H4 (cell line): ENCODE measurements around the gene KLHL29. TPM values are rescaled to one million over a fixed set of nuclear protein-coding genes. Genes with fewer than 3 reads are reported as not detected.
"Not testable (repeated sequence)": the region's sequence is repeated elsewhere in the genome, so short reads cannot be mapped to it uniquely, and the experiment has no call there.

Experiments
- DNase-seq: peaks from one replicate; pipeline ENCODE4 v3.0.0-alpha.2; 2015; ENCODE audit warnings: low spot score
- total RNA-seq: library from RNA; depleted of rRNA; stranded (reverse); fragments of >200 nt; shearing (Covaris generic); gene quantifications from 2 replicates; pipeline ENCODE4 v1.2.3, GENCODE V29; 2014; rRNA removed

The KLHL29 gene
- 1.8 and 2.1 TPM in 2 replicates for total RNA-seq

DNA sequence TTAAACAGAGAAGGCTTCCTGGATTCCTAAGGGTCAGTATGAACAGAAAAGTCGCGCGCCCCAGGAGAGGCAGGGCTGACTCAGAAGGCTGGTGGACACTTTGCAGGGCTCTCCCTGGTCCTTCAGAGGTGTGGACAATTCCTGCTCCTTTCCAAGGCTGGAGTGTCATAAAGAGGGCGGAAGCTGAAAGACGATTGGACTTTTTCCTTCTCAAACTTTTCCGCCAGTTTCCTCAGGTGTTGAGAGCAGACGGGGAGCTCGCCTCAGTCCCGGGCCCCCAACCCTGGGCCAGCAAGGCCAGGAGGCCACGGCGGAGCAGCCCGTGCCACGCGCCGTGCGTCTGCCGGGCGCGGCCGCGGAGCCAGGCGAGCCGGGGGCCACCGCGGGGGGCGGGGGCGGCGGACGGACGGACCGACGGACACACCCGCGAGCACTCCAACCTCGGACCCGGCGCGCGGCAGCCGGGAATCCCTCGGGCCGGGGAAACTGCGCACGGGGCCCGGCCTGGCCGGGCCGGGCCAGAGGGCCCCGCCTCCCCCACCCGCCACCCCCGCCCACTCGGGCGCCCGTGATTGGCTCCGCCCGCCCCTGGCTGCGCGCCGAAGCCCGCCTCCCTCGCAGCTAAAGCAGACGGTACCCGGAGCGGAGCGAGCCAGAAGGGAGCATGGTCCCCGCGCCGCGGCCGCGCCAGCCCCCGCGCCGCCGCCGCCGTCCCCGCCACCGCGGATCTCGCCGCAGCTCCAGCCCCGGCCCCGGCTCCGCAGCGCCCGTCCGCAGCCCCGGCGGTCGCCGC lies at the start of gene KLHL29:
TSS of gene KLHL29 (plus strand) at position 629 of the 793 bp plus-strand sequence. CDS start 177,018 bp downstream, outside the sequence.
- DNase-seq, result peak; percentile 22

DNA sequence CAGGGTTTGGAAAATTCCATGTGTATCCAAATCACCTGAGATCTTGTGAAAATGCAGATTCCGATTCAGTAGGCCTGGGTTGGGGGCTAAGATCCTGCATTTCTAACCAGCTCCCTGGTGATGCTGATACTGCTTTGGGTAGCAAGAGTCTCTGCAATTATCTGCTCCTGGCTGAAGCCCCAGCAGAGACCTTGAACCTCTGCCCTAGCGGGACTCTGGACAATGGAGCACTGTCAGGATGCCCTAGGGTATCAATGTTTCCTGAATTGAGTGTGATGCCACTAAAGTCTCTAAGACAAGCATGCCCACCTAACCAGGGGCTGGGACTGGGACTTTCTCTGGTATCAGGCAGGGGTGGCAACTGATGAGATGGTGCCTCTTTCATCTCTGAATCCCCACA lies 49.4 kb upstream of the KLHL29 start:
- no peak for DNase-seq

DNA sequence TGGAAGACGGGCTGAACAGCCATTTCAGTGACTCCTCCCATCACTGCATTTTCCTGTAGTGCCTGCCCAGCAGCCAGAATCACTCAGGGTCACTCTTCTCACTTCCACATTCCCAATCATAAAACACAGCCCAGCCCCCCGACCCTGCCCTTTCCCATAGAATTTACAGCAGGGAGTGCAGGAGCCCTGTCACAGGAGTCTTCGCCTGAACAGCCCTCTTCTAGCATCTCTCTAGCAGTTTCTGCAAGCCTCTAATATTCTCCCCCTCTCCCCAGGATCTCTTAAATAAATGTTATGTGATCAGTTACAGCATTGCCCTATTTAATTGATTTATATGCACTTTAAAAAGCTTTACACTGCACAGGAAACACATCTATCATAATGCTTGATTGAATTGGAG lies 42.9 kb upstream of the KLHL29 start:
- DNase-seq, result no peak

DNA sequence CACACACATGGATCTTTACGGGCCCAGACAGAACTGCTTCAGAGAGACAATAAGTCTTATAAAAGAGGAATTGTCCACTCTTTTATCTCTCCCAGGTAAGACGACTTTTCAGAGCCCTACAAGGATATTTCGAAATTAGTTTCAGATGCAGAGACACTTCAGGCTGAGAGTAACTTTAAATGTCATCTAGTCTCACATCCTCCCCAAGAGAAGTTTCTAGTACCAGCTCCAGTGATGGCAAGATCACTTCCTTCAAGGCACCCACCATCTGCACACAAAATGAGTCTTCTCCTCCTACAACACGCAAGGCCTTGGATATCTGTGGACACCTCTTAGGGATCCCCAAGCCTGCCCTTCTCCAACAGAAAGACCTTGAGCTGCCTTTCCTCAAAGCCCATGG lies 39.0 kb upstream of the KLHL29 start:
- no peak for DNase-seq

DNA sequence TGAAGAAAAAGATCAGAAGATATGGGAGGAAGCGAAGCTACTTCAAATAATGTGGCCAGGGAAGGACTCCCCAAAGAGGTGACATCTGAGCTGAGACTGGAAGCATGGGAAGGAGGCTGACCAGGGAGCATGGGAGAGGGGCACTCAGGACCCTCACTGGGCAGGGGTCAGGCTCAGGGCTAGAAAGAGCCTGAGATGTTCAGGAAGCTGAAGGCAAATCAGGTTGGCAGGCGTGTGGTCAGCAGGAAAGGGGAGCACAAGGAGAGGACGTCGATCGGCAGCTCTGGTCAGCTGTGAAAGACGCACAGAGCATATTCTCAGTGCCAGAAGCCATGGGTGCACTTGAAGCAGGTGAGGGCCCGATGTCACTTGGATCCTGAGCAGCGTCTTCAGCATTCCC lies 38.2 kb upstream of the KLHL29 start:
- no peak for DNase-seq

DNA sequence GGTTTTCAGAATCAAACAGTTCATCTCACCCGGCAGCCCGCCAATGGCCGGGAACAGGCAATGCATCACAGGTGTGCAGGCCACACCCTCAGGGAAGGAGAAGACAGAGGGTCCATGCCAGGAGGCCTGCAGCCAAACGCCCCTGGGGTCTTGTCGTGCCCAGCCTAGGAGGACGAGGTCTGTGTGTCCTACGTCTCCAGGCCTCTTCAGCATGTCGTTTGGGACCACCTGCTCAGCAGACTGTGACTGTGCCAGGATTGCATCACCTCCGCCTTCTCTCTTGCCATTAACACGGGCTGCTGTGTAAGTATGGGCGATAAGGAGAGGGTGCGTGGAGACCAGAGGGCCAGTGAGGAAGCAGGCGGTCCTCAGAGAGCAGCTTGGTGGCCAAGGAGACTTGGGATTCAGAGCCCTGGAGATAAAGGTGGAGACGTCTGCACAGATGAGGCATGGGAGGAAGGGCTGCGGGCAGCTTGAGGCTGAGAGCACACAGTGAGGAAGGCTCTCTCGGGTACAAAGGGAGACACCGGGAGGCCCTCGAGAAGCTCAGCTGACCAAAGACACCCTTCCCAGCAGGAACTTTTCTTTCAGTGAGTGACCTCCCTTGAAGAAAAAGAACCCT lies 37.4 kb upstream of the KLHL29 start:
- DNase-seq, result no peak

DNA sequence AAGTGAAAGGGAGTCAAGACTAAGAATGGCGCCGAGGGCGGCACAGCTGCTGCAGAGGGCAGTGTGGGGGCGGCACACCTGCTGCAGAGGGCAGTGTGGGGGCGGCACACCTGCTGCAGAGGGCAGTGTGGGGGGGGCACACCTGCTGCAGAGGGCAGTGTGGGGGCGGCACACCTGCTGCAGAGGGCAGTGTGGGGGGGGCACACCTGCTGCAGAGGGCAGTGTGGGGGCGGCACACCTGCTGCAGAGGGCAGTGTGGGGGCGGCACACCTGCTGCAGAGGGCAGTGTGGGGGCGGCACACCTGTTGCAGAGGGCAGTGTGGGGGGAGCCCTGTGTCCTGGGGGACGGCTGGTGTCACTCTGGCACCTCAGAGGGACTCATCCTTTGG lies 36.9 kb upstream of the KLHL29 start:
- DNase-seq, result not testable (repeated sequence)

DNA sequence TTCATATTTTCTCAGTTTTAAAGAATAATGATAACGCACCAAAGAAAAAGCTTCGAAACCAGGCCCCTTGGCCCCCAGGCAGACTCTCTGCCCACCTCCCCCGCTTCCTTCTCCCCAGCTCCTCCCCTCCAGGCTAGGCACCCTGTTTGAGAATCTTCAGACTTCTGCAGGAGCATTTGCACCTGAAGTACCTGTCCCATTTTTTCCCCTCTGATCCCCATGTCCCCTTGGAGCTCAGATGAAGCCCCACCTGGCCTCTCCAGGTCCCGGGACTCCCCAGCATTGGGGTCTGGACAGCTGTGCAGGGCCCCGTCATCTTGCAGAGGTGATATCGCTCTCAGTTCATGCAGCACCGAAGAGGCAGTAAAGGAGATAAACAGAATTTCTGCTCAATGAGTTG lies 35.5 kb upstream of the KLHL29 start:
- no peak for DNase-seq

DNA sequence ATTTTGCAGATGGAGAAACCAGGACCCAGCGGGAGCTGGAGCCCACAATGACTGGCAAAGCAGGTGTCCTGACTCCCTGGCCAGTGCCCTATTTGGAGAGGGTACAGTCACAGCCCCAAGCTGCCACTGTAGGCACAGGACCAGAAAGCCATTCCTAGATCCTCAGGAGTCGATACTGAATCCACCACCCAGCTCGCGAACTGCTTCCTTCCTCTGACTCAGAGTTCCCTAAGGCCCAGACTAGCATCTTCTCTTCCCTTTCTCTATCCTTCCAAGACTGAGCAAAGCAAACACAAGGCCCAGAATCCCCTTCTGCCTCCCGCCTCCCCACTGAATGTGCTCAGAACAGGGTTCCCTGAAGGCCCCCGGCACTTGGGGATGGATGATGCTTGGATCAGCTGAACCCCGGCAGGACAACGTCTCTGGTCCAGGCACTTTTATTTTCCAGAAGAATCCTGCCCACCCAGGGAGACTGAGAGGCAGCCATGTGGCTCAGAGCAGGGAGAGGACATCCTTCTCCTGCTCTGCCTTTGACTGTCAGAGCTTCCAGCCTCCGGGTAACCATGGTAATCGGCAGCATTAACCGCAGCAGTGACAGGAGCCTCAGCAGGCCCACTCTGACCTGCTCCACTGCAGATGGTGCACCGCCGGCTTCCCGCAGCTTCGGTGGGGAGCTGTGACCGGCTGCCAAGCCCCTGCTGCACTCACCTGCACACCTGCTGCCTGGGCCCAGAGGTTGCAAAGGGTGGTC lies 34.8 kb upstream of the KLHL29 start:
- no peak for DNase-seq

DNA sequence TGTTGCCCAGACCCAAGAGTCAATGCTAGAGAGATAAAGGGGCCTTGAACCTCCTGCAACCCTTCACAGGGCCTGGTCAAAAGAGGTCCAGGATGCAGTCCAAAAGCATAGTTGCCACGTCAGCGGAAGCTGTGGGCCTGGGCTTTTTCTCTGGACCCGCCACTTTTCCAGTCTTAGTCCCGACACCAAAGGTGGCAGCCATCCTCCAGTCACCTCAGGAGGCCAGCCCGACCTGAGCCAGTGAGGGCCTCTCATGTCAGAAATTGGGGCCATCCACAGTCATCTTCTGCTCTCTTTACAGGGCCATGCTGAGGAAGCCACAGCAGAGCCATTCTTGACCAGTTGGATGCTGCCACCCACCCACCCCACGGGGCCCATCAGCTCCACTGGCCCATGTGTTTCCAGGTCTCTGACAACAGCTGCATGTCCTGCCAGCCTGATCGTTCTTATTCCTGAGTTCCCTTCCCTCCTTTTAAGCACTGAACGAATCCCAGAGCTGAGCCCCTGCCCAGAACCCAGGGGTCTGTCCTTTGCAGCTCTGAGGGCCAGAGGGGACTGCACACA lies 34.1 kb upstream of the KLHL29 start:
- DNase-seq, result no peak

DNA sequence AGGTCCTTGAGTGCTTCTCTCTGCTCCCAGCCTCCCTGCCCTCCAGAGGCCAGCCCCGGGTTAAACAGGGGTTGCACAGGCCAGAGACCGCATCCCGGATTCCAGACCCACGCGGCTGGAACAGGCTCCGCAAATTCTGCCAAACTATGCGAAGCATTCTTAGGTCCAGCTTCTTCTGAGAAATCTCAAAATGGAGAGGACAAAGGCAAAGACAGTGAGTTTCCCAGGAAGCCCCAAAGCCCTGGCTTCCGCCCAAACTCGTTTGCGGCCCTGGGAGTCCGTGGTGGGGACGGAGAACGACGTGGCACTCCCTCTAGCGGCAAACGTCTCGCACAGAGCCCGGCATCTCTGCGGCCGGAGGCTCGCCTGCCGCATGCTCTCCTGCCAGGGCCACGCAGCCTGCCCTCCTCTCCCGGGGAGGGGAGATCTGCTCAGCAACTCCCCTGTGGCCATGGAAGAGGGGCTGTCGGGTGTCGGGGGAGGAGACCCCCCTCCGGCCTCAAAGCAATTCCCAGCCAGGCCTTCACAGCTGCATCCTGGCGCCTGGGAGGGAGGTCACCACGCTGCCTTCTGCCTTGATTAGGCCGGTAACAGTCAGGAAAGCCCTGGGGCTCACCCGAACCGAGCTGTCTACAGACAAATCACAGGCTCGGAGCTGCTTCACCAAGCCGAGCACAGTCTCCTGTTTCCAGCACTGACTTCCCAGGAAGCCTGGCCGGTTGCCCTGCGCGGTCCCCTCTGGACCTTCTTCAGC lies 33.4 kb upstream of the KLHL29 start:
- DNase-seq, result peak; percentile 67

DNA sequence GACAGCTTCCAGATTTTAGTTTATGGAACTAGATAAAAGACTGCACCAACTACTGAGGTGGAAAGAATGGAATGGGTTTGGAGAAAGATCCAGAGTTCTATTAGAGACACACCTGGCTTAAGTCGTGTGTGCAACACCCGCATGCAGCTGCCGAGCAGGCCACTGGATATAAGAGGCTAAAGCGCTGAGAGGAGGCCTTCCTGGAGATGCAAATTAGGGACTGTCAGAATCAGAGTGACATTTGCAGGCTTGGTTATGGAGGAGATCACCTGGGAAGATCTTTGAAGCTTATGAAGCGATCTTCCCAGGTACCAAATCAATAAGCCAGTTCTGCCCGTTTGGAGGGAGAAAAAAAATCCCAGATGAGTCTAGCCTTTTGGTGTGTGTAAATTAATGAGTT lies 30.4 kb upstream of the KLHL29 start:
- DNase-seq, result no peak

DNA sequence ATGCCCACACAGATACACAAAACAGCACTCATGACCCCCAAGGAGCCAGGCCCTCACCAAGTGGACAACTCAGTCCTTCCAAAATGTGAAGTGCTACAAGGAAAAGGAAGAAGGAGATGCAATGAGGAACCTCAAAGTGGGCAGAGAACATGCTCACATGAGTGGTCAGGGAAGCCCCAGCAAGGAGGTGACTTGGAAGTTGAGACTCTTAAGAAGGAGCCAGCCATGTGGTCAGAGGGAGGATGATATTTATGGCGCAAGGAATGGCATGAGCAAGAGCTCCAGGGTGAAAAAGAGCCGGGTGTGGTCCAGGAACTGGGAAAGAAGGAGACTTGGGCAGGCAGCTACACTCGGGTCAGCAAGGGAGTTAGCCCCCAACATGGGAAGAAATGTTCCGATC lies 30.0 kb upstream of the KLHL29 start:
- no peak for DNase-seq

DNA sequence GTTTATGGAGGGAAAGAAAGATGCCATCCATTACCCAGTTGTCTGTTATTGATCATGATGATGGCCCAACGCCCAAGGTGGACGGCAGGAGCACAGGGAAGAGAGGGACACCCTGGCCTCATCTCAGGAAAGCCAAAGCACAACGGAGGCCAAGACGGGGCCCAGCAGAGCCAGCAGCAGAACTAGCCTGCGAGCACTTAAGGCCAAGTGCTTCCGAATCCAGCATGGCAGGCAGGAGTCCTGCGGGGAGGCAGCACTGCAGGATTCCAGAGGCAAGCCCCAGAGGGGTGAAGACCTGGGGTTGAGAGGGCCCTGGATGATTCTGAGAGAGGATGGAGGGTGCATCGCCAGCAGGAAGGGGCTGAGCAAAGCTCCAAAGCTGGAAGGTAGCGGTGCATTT lies 28.3 kb upstream of the KLHL29 start:
- DNase-seq, result no peak

DNA sequence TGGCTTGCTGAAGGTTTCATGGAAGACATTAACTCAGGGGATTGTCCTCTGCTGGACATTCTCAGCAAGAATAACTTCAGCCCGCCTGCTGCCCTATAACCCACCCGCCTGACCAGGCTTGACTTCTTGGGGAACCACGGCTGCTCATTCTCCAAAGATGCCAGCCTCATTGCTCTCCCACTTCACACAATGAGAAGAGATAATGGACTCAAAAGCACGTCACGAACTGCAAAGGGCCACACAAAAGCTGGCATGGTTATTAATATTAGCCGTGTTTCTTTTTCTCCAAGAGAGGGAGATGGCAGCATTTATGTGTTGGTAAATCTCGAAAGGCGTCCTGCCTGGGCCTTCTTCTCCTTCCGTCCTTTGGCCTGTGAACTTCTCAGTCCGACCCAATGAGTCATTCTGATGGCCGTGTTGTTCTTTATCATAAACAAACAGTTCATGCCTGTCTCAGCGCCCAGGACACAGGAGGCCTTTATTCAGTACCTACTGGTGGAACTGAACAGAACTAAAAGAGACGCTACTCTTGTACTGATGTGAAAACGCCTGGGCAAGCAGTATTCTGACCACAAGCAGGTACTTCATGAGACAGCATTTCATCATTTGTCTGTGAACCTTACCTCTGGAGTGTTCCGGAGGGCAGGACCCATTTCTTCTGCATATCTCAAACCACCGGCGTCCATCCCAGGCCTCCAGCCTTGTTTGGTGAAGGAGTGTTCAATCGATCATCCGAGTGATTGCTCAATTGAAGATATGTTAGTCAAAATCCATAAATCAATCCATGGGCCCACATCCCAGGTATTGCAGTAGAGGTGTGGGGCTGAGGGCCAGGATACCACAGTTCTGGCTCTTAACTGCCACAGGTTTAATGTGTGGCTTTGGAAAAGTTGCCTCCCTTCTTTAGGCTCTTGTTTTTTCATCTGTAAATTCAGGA lies 25.1 kb upstream of the KLHL29 start:
- DNase-seq, result no peak

DNA sequence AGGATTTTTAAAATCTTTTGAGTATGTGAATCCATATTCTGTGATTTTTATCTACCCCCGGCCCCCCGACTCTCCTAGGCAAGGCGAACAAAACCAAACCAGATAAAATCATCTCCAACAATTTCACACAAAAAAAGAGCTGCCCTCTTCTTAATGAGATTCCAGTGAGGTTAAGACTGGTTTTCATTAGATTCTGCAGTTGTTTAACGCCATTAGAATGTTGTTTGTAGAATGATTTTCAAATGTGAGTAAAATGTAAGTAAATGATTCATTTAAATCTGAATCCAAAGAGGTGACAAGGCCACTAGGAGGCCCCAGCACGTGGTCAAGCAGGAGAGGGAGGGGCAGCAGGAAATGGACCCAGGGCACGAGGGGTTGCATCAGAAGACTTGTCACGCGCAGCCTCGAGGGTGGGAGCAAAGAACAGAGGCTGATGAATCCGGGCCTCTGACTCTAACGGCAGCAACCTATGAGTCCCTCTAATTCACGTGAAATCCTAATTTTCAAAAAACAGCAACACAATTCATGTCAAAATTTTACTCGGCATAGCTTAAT lies 24.3 kb upstream of the KLHL29 start:
- no peak for DNase-seq

DNA sequence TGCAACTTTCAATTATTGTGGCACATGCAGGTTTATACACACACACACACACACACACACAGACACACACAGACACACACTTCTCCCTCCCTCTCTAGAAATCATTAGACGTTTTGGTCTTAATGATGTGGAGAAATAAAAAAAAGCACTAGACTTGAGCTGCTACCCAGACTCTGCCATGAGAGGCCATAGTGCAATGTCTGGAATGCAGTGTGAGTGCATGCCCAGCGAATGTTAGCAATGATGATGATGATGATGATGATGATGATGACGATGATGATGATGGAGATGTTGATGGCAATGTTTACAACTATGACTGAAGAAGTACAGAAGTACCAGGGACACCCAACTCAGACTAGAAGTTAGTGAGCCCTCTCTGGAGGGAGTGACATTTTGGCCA lies 23.8 kb upstream of the KLHL29 start:
- no peak for DNase-seq

DNA sequence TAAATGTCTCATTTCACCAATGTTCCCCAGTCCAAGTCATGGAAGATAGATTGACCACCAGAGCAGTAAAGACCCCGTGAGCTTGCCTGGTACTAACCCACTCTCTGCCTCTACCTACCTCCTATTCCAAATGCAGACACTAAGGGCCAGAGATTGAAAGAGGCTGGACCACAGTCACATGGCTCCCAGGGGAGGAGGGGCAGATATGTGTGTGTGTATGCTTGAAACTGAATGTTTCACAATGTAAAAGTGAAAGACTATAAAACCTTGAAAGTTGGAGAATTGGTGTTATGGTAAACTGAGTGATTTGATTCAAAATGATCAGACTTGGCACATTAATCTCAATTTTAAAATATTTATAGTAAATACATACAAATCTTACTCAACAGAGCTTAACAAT lies 21.7 kb upstream of the KLHL29 start:
- DNase-seq, result no peak

DNA sequence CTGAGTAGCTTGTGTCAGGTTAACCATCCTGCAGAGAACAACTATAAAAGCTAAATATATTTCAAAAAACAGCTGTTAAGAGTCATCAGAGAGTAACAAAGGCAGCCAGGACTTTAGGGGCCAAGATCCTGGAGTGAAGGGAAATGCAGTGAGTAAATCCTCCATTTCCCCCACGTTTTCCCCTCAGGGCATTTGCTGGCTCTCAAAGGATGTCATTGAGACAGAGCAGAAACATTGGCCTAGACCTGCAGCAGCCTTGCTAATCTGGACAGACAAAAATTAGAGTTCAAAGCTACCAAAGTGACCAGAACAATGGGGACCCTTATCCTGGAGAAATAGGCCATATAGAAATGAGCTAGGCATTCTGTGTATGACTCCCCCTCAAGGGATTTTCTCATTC lies 21.1 kb upstream of the KLHL29 start:
- DNase-seq, result no peak

DNA sequence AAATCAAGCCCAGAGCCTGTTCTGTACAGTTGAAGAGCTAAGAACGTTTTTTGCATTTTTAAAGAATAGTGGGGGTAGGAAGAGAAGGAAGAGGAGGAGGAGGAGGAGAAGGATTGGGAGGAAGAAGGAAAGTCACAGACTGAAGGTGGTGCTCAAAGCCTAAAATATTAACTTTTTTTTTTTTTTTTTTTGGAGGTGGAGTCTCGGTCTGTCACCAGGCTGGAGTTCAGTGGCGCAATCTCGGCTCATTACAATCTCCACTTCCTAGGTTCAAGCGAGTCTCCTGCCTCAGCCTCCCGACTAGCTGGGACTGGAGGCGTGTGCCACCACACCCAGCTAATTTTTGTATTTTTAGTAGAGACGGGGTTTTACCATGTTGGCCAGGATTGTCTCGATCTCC lies 18.3 kb upstream of the KLHL29 start:
- no peak for DNase-seq
